Measurements from ENCODE around the gene SGPP1. TPM values are rescaled to one million over a fixed set of nuclear protein-coding genes. Genes with fewer than 3 reads are reported as not detected.

The SGPP1 gene
- total and polyA plus RNA-seq, 2 of the 8 experiments (the other 6 are each of a cell fraction or from before 2014, with no cell fraction given): 5.7 to 8.1 TPM

- Histone ChIP-seq H2BK5ac (ENCODE audit: low read depth, low read length) (no peak overlapping the region), H2BK20ac (ENCODE audit: low read length) (no peak overlapping the region), H4K91ac (replicated peaks; ENCODE audit: insufficient read length, low read length) (no peak overlapping the region), H3K9me3 (ENCODE audit: insufficient read depth in 2 of 2, low read depth in 1 of 2, low read length in 1 of 2) (no peaks in the 10 kb centered on the region), H4K5ac (ENCODE audit: insufficient read length, low read depth, low read length) (no peak overlapping the region), H2BK120ac (replicated peaks; ENCODE audit: low read depth, low read length) (no peak overlapping the region), H4K8ac (ENCODE audit: extremely low read depth, insufficient read depth, low read length) (peak overlapping the region; percentile 75; the same call in 1 of the 2 replicates), H3K4me1 (replicated peaks in 1 of 4; ENCODE audit: control insufficient read depth in 3 of 4, insufficient read depth in 4 of 4, low read length in 3 of 4) (no peaks in the 10 kb centered on the region), H3K23ac (ENCODE audit: insufficient read length) (no peak overlapping the region), H3K18ac (ENCODE audit: extremely low read depth, low read length) (peak overlapping the region; percentile 83; the same call in 1 of the 2 replicates), H3K14ac (ENCODE audit: insufficient read length) (no peak overlapping the region), H3K79me1 (ENCODE audit: low read depth, low read length) (no peaks in the 10 kb centered on the region), H4K20me1 (replicated peaks in 1 of 2; ENCODE audit: control insufficient read depth in 1 of 2, insufficient read depth in 2 of 2, low read length in 2 of 2) (no peaks in the 10 kb centered on the region), H3K79me2 (ENCODE audit: control insufficient read depth in 1 of 2, insufficient read depth in 2 of 2, low read length in 2 of 2) (no peaks in the 10 kb centered on the region; a peak in 1 of 4 replicates), H2BK15ac (ENCODE audit: low read length) (0 out of 2 replicates have a peak overlapping the region, but pooled peaks have one; percentile 46), H3K4ac (replicated peaks; ENCODE audit: insufficient read length, low read depth, low read length) (peak overlapping the region; percentile 67), H3K4me3 (ENCODE audit: extremely low read depth in 1 of 4, insufficient read depth in 2 of 4, low read depth in 3 of 4, low read length in 4 of 4) (peak overlapping the region; percentile 56 to 83 (median 80)), H3K23me2 (ENCODE audit: low read depth, low read length) (peaks cover 5% of the 10 kb centered on the region; the same call in 1 of the 2 replicates), H2AFZ (ENCODE audit: low read length) (peak overlapping the region; percentile 97; the same call in 1 of the 2 replicates), H3K36me3 (ENCODE audit: control insufficient read depth in 2 of 4, insufficient read depth in 4 of 4, low read length in 3 of 4) (no peaks in the 10 kb centered on the region), H3K27me3 (replicated peaks in 1 of 4; ENCODE audit: control insufficient read depth in 3 of 4, extremely low read depth in 1 of 4, insufficient read depth in 3 of 4, low read length in 3 of 4) (peaks cover 0 to 21% (median 11%) of the 10 kb centered on the region in 4 experiments; a peak in 5 of 7 replicates), H2BK12ac (ENCODE audit: low read depth, low read length) (peak overlapping the region; percentile 60; the same call in 1 of the 2 replicates), H3K4me2 (ENCODE audit: insufficient read depth in 1 of 2, low read depth in 2 of 2, low read length in 2 of 2) (peak overlapping the region; percentile 72 to 95), H3K9ac (replicated peaks in 1 of 4; ENCODE audit: extremely low read depth in 1 of 4, low read depth in 3 of 4, low read length in 3 of 4) (peak overlapping the region in 3 of 4 experiments; percentile 58 to 72 (median 63); a peak in 5 of 7 replicates), H2AK5ac (ENCODE audit: low read depth, low read length) (no peak overlapping the region), H3K56ac (replicated peaks; ENCODE audit: insufficient read length, low read depth, low read length) (no peak overlapping the region), H3K27ac (ENCODE audit: low read depth, low read length) (no peak overlapping the region)
- DNase-seq (ENCODE audit: low read depth in 1 of 2, low spot score in 2 of 2) (no peak), FAIRE-seq (no peak)
- POLR2A ChIA-PET (ENCODE audit: partially characterized antibody): no interaction called here
- CTCF ChIA-PET (ENCODE audit: partially characterized antibody): interaction anchor here (0.5 to 0.6 kb wide), 2 partner anchors 43 to 167 kb away, joined by 3 to 4 read pairs; no protein-coding TSS in a partner anchor
- whole genome bisulfite sequencing, 2 experiments (ENCODE audit: extremely low coverage in 1 of 2, insufficient coverage in 1 of 2, insufficient read length in 1 of 2, insufficient replicate concordance in 2 of 2, low coverage in 1 of 2, low lambda C conversion rate in 2 of 2, missing lambda C conversion rate in 1 of 2): 2% methylated on average over 42 of the region's 45 CpGs; no CpG with 5 or more reads in 1 of the 2 experiments
- TF ChIP-seq ATF2 (IDR thresholded peaks at IDR 0.05; ENCODE audit: low read length) (no peak), EZH2 (IDR thresholded peaks at IDR 0.05; ENCODE audit: low read depth, low read length, severe bottlenecking) (peak; percentile 29), TAF1 (IDR thresholded peaks at IDR 0.05; ENCODE audit: low read depth, low read length) (peak; percentile 52; the same call in 1 of the 2 replicates), BACH1 (IDR thresholded peaks at IDR 0.05; ENCODE audit: low read length) (no peak), ASH2L (IDR thresholded peaks at IDR 0.05; ENCODE audit: low read length) (peak; percentile 63), TCF12 (IDR thresholded peaks at IDR 0.05; ENCODE audit: low read depth, low read length) (no peak), MAX (IDR thresholded peaks at IDR 0.05) (peak; percentile 53; the same call in 1 of the 2 replicates), RBBP5 (IDR thresholded peaks at IDR 0.05; ENCODE audit: borderline replicate concordance, low read depth, low read length) (peak; percentile 68; the same call in 1 of the 2 replicates), RNF2 (IDR thresholded peaks at IDR 0.05; ENCODE audit: borderline replicate concordance, low read depth, low read length, missing control alignments, poor library complexity, severe bottlenecking) (peak; percentile 33), RXRA (IDR thresholded peaks at IDR 0.05; ENCODE audit: insufficient read depth, low read depth, low read length) (no peak)
These were observed 582 bp downstream of the SGPP1 start for GRCh38 chr14:63727231-63727735.
